GM21360 (cell line): Measurements from ENCODE around the gene LMTK2.

Source experiments
- ATAC-seq: cut with Tn5 transposase; IDR thresholded peaks from one replicate; pipeline ENCODE4 v1.9.1; 2021; ENCODE audit warnings: mild to moderate bottlenecking, moderate library complexity; ENCODE audit not compliant: unreplicated experiment

The LMTK2 gene

DNA sequence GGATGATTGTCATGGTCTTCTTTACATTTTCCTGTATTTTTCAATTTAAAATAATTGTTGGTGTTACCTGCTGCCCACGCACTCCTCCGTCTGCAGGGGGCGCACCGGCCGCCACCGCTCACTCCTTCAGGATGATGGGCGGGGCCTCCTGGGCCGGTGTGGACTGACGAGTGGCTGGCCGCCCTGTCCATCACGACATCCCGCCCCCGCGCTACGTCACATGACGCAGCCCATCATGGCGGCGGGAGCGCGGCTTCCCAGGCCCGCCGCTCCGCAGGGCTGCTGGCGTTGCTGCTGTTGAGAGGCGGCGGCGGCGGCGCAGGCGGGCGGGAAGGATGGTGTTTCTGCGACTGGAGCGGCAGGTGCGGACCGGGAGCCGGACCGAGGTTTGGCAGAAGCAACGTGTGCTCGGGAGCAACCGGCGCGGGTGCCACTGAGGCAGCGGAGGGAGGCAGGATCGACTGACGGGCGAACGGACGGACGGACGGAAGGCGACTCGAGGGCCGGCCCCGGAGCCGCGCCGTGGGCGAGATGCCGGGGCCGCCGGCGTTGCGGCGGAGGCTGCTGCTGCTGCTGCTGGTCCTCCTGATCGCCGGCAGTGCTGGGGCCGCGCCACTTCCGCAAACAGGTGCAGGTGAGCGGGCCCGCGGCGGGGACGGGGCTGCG lies at the start of gene LMTK2:
Gene LMTK2, plus strand, starts transcription at position 216 of the 666 bp plus-strand sequence. Its CDS starts 316 bp downstream, at position 532.
- peak; percentile 99 for ATAC-seq

DNA sequence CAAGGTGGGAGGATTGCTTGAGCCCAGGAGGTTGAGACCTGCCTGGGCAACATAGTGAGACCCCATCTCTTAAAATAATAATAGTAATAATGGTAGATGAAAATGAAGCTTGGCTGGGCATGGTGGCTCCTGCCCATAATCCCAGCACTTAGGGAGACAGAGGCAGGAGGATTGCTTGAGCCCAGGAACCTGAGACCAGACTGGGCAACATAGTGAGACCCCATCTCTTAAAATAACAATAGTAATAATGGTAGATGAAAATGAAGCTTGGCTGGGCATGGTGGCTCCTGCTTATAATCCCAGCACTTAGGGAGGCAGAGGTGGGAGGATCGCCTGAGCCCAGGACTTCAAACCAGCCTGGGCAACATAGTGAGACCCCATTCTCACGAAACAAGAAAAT lies 49.5 kb upstream of the LMTK2 start:
- ATAC-seq, result no peak

DNA sequence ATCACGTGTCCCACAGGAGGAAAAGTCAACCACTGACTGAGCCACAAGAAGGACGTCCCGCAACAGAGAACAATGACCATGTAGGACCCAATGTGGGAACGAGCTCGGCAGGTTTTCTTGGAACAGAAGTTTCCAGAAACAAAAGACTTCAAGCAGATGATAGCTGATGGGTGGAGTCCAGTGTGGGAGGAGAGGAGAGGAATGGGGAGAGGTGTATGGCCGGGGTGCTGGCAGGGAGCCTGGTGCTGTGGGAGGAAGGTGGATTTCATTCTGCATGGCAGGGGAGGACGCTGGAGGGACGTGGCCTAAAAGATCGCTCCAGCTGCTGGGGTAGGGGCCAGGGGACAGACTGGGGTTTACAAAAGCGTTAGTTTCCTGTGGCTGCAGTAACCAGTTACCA lies 48.5 kb upstream of the LMTK2 start:
- ATAC-seq, result no peak

DNA sequence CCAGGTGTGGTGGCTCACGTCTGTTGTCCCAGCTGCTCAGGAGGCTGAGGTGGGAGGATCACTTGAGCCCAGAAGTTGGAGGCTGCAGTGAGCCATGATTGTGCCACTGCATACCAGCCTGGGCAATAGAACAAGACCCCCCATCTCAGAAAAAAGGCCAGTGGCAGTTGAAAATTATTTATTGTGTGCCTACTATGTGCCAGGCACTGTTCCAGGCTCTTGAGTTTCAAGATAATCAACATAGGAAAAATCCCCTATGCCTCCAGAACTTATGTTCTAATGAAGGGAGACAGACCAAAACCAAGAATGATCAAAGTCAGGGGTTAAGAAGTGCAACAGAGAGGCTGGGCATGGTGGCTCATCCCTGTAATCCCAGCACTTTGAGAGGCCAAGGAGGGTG lies 42.4 kb upstream of the LMTK2 start:
- no peak for ATAC-seq

DNA sequence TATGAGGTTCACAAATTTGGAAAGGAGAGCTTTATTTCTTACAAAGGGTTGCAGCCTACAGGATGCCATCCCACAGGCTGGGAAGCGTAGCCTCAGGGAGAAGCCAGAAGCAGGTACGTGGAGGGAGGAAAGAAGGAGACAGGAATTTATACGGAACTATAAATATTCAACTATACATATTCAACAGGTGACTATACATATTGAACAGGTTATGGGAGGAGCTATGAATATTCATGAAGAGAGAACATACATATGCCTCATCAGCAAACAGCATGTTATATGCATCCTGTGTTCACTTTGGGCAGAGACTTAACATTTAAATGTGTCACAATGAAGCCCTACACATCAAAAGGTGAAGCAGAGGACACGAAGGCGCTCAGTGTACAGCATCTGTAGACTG lies 40.5 kb upstream of the LMTK2 start:
- ATAC-seq, result no peak

DNA sequence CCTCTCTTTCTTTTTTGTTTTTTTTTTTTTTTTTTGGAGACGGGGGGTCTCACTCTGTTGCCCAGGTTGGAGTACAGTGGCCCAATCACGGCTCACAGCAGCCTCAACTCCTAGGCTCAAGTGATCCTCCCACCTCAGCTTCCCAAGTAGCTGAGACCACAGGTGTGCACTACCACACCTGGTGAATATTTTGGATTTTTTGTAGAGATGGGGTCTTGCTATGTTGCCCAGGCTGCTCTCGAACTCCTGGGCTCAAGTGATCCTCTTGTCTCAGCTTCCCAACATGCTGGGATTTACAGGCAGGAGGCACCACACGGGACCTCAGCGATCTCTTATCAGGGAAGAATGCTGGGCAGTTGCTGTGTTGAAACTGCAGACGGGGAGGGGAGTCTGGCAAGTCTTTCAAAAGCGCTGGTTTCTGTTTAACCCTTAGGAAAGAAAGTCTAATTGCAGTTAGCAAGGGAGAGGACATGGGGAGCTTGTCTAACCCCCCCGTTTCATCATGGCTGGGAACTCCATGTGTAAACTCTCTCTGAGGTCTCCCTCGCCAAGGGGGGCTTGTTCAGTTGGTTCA lies 39.6 kb upstream of the LMTK2 start:
- no peak for ATAC-seq

DNA sequence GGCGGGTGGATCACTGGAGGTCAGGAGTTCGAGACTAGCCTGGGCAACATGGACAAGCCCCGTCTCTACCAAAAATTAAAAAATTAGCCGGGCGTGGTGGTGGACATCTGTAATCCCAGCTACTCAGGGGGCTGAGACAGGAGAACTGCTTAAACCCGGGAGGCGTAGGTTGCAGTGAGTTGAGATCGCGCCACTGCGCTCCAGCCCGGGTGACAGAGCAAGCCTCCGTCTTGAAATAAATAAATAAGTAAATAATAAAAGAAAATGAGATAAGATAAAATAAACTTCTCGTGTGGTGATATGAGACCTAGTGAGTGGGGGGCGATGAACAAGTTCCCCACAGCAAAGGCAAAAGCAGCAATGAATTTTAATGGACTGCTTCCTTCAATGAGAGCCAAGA lies 33.6 kb upstream of the LMTK2 start:
- ATAC-seq, result no peak

DNA sequence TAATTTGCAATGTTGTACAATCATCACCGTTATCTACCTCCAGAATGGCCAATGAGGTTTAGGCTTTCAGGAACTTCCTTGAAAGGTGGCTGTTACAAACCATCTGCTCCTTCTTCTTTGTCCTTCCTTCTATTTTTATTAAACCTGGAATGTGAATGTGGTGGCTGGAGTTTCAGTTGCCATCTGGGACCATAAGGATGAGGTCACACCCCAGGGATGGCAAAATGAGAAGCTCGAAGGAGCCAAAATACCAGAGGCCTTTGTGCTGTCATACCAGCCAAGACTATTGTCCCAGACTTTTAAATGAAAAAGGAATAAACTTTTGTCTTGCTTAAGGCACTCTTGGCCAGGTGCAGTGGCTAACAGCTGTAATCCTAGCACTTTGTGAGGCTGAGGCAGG lies 30.9 kb upstream of the LMTK2 start:
- no peak for ATAC-seq

DNA sequence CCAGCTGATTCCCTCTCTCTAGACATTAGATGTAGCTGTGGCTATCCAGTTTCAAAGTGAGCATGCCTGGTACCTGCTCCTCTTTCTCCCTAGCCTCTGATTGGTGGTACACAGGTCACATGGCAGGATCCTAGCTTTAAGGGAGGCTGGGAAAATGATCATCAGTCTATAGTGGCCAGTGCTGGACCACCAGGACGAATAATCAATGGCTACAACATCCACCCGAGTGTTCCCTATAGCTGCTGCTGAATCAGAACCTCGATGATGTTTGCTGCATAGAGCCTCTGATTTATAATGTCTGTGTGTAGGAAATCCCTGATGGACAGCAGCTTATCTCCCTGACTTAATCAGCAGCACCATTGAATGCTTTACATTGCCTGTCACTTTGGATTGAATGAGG lies 28.9 kb upstream of the LMTK2 start:
- no peak for ATAC-seq

DNA sequence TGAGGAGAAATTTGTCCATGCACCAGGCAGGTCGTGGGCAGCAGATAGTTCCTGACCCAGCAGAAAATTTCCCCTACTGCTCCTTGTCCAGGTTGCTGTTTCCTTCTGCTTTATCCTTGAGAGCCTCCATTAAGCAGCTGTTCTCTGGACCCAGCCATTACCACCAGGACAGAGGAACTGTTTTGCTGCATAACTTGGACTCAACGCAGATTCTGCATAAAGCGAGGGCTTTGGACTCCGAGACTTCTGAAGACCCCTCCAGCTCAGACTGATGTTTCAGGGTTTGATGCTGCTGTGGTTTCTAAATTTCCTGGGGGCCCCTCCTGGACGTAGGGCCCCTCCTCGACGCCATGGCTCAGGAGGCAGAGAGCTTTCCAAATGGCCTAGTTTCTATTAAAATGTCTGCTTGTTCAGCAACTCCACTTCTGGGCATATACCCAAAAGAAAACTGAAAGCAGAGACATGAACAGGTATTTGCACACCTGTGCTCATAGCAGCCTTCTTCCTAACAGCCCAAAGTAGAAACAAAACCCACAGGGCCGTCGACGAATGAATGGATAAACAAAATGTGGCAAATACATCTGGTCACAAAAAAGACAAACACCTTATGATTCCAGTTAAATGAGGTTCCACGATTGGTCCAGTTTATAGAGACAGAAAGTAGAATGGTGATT lies 28.3 kb upstream of the LMTK2 start:
- ATAC-seq, result no peak

DNA sequence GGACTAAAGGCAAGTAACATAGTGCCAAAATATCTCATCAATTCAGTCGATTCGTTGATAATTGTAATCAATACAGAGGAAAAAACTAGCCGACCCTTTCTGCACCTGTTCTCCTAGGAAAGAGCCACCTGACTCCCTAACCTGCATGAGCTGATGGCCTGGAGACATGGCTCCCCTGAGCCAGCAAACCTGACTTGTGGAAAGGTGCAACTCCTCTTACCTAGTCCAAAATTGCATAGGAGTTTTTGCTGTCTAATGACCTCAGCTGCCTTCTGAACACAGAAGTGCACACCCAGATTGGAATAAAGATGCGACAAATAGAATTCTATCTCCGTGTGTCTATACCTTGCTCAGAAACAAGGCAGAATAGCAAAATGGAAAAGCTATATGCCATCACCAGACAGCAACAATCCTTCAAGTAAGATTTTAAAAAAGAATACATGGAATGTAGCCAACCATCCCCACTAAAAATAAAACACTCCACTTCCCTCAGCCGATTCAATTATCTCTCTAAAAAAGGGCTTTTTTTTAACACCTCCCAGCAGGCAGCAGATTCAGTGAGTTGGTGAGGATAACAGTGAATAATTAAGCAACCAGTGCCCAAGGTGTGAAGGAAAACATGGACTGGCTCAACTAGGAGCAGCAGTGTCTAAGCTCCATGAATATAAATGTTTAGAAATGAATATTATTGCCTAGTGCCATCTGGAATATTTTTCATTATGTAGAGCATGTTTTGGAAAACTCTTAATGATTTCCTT lies 26.6 kb upstream of the LMTK2 start:
- ATAC-seq, result no peak

DNA sequence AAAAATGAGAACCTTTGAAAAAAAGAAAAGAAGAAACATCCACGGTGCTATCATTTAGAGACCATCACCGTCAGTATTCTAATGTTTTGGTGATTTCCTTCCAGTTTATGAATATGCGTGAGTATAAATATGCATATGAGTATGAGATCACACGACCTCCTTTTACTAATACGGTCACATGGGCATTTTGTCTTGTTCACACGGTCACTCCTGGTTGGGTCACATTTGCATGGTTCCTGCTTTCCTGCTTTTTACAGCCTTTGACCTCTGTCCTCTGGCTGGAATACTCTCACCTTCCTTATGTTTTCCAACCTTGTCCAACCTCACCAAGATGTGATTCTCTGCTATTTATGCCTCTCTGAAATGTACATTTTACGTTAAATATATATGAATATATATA lies 25.3 kb upstream of the LMTK2 start:
- ATAC-seq, result no peak

DNA sequence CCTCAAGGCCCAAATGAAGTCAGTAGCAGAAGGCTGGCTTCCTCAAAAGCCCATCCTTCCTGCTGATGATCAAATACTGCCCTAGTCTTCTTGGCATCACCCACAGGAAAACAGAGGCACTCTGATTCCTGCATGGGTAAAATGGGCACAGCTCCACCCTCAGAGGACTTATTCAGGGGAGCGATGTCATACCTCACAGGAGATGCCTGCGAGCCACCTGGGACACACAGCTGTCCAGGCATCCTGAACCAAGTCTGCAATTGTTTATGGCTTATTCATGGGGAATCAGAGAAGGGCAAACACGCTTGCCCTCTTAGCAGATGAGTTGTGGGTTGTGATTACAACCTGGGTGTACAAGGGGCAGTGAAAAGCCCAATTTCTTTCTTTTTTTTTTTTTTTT lies 22.0 kb upstream of the LMTK2 start:
- ATAC-seq, result no peak

DNA sequence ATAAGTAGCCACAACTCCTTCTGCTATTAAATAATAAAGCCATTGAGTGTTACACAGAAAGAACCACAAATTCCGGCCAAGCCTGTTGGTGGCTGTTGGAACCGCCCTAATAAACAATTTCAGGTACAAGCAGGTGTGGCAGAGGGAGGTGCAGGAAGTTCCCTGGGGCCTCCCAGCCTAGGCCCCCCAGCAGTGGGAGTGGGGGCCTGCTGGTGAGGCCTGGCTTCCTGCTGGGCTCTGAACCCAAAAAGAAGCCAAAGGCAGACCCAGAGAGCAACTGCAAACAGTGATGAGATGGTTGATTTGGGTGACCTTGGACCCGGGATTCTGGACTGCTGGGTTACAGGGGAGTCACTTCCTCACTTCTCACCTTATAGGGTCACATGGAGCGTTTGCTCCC lies 21.0 kb upstream of the LMTK2 start:
- no peak for ATAC-seq

DNA sequence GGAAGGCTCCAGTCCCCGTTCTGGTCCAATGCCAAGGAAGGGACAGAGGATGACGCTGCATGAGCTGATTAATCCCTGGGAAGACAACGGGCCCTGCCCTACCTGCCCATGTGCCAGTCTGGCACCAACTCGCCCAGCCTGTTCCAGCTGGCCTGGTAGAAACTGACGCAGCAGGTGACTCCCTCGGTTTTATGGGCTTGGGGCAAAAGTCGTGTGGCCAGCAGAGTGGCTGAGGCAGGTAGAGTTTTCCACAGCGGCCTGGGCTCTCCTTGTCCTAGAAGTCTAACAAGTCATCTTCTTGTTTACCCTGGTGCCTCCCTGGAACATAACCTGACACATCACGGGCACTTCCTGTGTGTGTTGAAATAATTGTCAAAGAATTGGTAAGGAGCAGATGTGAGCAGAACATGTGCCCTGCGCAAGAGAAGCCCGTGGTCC lies 20.4 kb upstream of the LMTK2 start:
- no peak for ATAC-seq

DNA sequence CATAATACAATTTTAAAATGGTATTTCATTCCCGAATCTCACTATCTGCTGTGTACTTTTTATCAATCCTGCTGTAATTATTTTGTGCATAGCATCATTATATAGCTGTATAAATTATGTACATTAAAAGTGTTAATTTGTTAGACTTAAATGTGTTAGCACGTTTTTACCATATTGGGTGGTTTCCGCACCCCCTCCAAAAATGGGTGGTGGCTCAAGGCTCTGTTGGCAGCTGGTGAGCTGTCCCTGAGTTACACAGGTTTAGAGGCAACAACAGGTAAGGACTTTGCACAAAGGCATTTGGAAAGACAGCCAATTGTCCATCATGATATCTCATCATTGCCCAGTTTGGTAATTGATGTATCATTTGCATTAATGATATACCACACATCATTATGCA lies 18.6 kb upstream of the LMTK2 start:
- ATAC-seq, result no peak

DNA sequence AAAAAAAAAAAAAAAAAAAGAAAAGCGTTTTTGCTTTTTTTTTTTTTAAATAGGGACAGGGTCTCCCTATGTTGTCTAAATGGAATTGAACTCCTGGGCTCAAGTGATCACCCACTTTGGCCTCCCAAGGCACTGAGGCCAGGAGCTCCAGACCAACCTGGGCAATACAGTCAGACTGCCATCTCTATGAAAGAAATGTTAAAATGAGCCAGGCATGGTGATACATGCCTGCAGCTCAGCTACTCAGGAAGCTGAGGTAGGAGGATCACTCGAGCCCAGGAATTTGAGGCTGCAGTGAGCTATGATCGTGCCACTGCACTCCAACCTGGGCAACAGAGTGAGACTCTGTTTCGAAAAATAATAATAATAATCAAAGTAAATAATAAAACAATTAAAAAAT lies 16.5 kb upstream of the LMTK2 start:
- no peak for ATAC-seq

DNA sequence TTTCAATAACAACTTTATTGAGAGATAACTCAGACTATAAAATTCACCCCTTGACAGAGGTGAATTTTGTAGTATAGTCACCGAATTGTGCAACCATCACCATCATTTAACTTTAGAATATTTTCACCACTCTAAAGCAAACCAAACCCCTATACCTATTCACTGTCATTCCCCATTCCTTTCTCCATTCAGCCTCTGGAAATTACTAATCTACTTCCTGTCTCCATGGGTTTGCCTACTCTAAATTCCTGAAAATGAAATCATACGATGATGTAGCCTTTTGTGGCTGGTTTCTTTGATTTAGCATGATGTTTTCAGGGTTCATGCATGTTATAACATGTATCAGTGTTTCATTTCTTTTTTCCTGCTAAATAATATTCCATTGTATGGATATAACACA lies 15.6 kb upstream of the LMTK2 start:
- no peak for ATAC-seq

DNA sequence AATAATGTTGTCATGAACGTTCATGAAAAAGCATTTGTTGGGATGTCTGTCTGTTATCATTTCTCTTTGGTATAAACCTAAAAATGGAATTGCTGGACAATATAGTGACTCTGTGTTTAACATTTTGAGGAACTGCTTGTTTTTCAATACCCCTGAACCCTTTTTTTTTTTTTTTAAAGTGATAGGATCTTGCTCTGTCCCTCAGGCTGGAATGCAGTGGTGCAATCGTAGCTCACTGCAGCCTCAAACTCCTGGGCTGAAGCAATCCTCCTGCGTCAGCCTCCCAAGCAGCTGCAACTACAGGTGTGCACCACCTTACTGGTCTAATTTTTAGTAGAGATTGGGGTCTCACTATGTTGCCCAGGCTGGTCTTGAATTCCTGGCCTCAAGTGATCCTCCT lies 15.1 kb upstream of the LMTK2 start:
- no peak for ATAC-seq

DNA sequence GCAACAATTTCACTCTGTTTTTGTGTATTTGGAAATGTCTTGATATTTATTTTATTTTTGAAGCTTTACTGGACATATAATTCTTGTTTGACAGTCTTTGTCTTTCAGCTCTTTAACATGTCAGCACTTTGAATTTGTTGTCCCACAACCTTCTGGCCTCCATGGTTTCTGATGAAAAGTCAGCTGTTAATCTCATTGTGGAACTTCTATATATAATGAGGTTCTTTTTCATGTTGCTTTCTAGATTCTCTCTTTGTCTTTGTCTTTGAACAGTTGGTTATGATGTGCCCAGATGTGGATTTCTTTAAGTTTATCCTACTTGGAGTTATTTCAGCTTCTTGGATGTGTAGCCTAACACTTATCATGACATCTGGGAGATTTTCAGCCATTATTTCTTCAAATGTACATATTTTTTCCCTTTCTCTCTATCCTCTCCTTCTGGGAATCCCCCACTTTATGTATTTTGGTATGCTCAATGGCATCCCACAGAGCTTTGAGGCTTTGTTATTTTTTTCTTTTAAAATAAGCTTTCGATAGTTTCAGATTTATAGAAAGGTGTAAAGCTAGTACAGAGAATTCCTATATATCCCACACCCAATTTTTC lies 9.5 kb upstream of the LMTK2 start:
- ATAC-seq, result no peak

DNA sequence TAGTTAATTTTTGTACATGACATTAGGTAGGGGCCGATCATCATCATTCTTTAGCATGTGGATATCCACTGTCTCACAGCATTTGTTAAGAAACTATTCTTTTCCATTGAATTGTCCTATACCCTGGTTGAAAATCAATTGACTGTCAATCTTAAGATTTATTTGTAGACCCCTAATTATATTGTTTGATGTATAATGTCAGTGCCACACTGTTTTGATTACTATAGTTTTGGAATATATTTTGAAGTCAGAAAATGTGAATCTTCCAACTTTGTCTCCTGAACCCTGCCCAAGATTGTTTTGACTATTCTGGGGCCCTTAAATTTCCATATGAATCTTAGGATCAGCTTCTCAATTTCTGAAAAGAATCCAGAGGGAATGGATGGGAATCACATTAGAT lies 6.6 kb upstream of the LMTK2 start:
- no peak for ATAC-seq
